SK-N-SH (cell line): ENCODE data around the gene ANO9. TPM values are rescaled to one million over a fixed set of nuclear protein-coding genes. Genes with fewer than 3 reads are reported as not detected.

Experiments
- CTCF ChIA-PET: fragments of 300-600, 350-600 bp; formaldehyde crosslinking; extraction: SDS; loops from one replicate; lab custom pipeline; 2021; lab: Yijun Ruan, JAX
- POLR2A ChIA-PET: fragments of 350-600 bp; sonication (Branson Sonifier 250); formaldehyde crosslinking; extraction: SDS; loops from one replicate; lab custom pipeline; 2020; ENCODE audit warnings: antibody characterized with exemption, inconsistent platforms; lab: Yijun Ruan, JAX
- DNase-seq: peaks from one replicate; pipeline ENCODE4 v3.0.0; 2012
- H2AFZ ChIP-seq: fragments of 200-600 bp; sonication (generic); 2 replicates; pipeline ENCODE4 v1.8.1; 2016; ENCODE audit warnings: antibody characterized with exemption, mild to moderate bottlenecking, low read depth
- H3F3A ChIP-seq: fragments of 200-600 bp; sonication (generic); replicated peaks from 2 replicates; pipeline ENCODE3; 2016; ENCODE audit warnings: antibody characterized with exemption, mild to moderate bottlenecking; ENCODE audit not compliant: insufficient read depth
- H3K27ac ChIP-seq, 2 experiments: fragments of 200-500 bp in 1 of 2; fragments of 200-600 bp in 1 of 2; sonication (Bioruptor generic) in 1 of 2; sonication (generic), shearing (Covaris generic) in 1 of 2; 2 replicates each; pipeline versions ENCODE4 v1.5.1 to v1.6.1; 2014 to 2016; ENCODE audit warnings: low read depth in 2 of 2, inconsistent platforms in 1 of 2, low read length in 1 of 2, mild to moderate bottlenecking in 1 of 2, mixed read lengths in 1 of 2
- H3K27me3 ChIP-seq: fragments of 200-600 bp; sonication (generic), shearing (Covaris generic); 2 replicates; pipeline ENCODE4 v1.6.1; 2016; ENCODE audit warnings: mixed run types; ENCODE audit not compliant: insufficient read depth
- H3K36me3 ChIP-seq, 2 experiments: fragments of 200-500 bp in 1 of 2; fragments of 200-600 bp in 1 of 2; sonication (Bioruptor generic) in 1 of 2; sonication (generic) in 1 of 2; replicated peaks in 1 of 2; 2 replicates each; pipeline versions ENCODE3 to v1.5.1; 2014 to 2016; ENCODE audit warnings: low read length in 1 of 2, mild to moderate bottlenecking in 1 of 2; ENCODE audit not compliant: insufficient read depth in 2 of 2, control insufficient read depth in 1 of 2
- H3K4me1 ChIP-seq, 2 experiments: fragments of 200-500 bp in 1 of 2; fragments of 200-600 bp in 1 of 2; sonication (Bioruptor generic) in 1 of 2; sonication (generic), shearing (Covaris generic) in 1 of 2; 2 replicates each; pipeline versions ENCODE4 v1.5.1 to v1.6.1; 2014 to 2016; ENCODE audit warnings: low read depth in 1 of 2, low read length in 1 of 2, mixed run types in 1 of 2; ENCODE audit not compliant: insufficient read depth in 2 of 2, control insufficient read depth in 1 of 2
- H3K4me2 ChIP-seq: fragments of 200-600 bp; sonication (generic), shearing (Covaris generic); 2 replicates; pipeline ENCODE4 v1.6.1; 2017; ENCODE audit warnings: mixed run types
- H3K4me3 ChIP-seq, 2 experiments: fragments of 200-500 bp in 1 of 2; fragments of 200-600 bp in 1 of 2; sonication (Bioruptor generic) in 1 of 2; sonication (generic), shearing (Covaris generic) in 1 of 2; 2 replicates each; pipeline versions ENCODE4 v1.5.1 to v1.8.1; 2014 to 2016; ENCODE audit warnings: low read depth in 2 of 2, inconsistent platforms in 1 of 2, low read length in 1 of 2, mild to moderate bottlenecking in 1 of 2, mixed read lengths in 1 of 2, moderate library complexity in 1 of 2
- H3K79me2 ChIP-seq: fragments of 200-600 bp; sonication (generic); 2 replicates; pipeline ENCODE4 v1.8.1; 2017; ENCODE audit warnings: mild to moderate bottlenecking; ENCODE audit not compliant: insufficient read depth
- H3K9ac ChIP-seq: fragments of 200-600 bp; sonication (generic); 2 replicates; pipeline ENCODE4 v1.6.1; 2017; ENCODE audit warnings: mixed run types
- H3K9me2 ChIP-seq: fragments of 200-600 bp; sonication (generic); 2 replicates; pipeline ENCODE4 v1.6.1; 2017; ENCODE audit warnings: mixed run types
- H3K9me3 ChIP-seq: fragments of 200-600 bp; sonication (generic); 2 replicates; pipeline ENCODE4 v1.6.1; 2017; ENCODE audit warnings: mixed run types, mild to moderate bottlenecking, moderate library complexity
- H4K20me1 ChIP-seq: fragments of 200-600 bp; sonication (generic); 2 replicates; pipeline ENCODE4 v1.6.1; 2017; ENCODE audit warnings: mild to moderate bottlenecking, mixed run types; ENCODE audit not compliant: insufficient read depth
- EP300 ChIP-seq, 2 experiments: IDR thresholded peaks; 2 replicates each; pipeline versions ENCODE4 v1.4.0 to v1.6.1; 2012; ENCODE audit warnings: borderline replicate concordance in 1 of 2, low read depth in 1 of 2, low read length in 1 of 2
- FOXJ3 ChIP-seq: sonication (generic); formaldehyde crosslinking; IDR thresholded peaks from 2 replicates; pipeline ENCODE4 v1.5.1; 2020; ENCODE audit warnings: mild to moderate bottlenecking, missing genetic modification reagents
- FOXM1 ChIP-seq: IDR thresholded peaks from 2 replicates; pipeline ENCODE4 v1.4.0; 2012; ENCODE audit warnings: low read depth, mild to moderate bottlenecking
- GABPA ChIP-seq: IDR thresholded peaks from 2 replicates; pipeline ENCODE4 v1.4.0; 2012; ENCODE audit warnings: low read depth, mild to moderate bottlenecking
- GATA2 ChIP-seq: sonication (generic); formaldehyde crosslinking; IDR thresholded peaks from 2 replicates; pipeline ENCODE4 v1.5.0; 2020; ENCODE audit warnings: mild to moderate bottlenecking, missing genetic modification reagents
- MEF2A ChIP-seq: IDR thresholded peaks from 2 replicates; pipeline ENCODE4 v1.4.0; 2012; ENCODE audit warnings: low read depth, borderline replicate concordance
- NFIC ChIP-seq: IDR thresholded peaks from 2 replicates; pipeline ENCODE4 v1.4.0; 2012; ENCODE audit warnings: borderline replicate concordance
- RAD21 ChIP-seq: IDR thresholded peaks from 2 replicates; pipeline ENCODE4 v1.6.1; 2012; ENCODE audit warnings: mild to moderate bottlenecking, low read length
- RXRA ChIP-seq: IDR thresholded peaks from 2 replicates; pipeline ENCODE4 v1.4.0; 2012; ENCODE audit warnings: low read depth, mild to moderate bottlenecking, borderline replicate concordance
- SIN3A ChIP-seq: IDR thresholded peaks from 2 replicates; pipeline ENCODE4 v1.6.1; 2012; ENCODE audit warnings: low read depth, mild to moderate bottlenecking, low read length, moderate library complexity, borderline replicate concordance
- SMC3 ChIP-seq: IDR thresholded peaks from 2 replicates; pipeline ENCODE4 v1.6.1; 2012; ENCODE audit warnings: low read depth, low read length, improper control_type of control experiment
- WGBS: methylation state at CpG from one replicate; pipeline ENCODE4 v1.1.6; 2017; ENCODE audit warnings: low lambda C conversion rate; 5-methylcytosine and 5-hydroxymethylcytosine counted together
- polyA plus RNA-seq, 3 experiments: library from polyadenylated mRNA; depleted of rRNA; stranded (reverse); fragments of >200 nt; gene quantifications; 2 replicates each; pipeline ENCODE4 v1.2.3, GENCODE V29; 2012
- TF ChIP-seq, protein P1 (sequence below): IDR thresholded peaks from 2 replicates; pipeline ENCODE4 v1.4.0; 2012; ENCODE audit warnings: low read depth
- TF ChIP-seq, protein P2 (sequence below): IDR thresholded peaks from 2 replicates; pipeline ENCODE4; 2012
- TF ChIP-seq, protein P3 (sequence below): IDR thresholded peaks from 2 replicates; pipeline ENCODE4 v1.4.0; 2012; ENCODE audit warnings: low read depth, borderline replicate concordance

Gene ANO9
- polyA plus RNA-seq, 1 of the 3 experiments (the other 2 are of a cell fraction), result 0.12 TPM

DNA sequence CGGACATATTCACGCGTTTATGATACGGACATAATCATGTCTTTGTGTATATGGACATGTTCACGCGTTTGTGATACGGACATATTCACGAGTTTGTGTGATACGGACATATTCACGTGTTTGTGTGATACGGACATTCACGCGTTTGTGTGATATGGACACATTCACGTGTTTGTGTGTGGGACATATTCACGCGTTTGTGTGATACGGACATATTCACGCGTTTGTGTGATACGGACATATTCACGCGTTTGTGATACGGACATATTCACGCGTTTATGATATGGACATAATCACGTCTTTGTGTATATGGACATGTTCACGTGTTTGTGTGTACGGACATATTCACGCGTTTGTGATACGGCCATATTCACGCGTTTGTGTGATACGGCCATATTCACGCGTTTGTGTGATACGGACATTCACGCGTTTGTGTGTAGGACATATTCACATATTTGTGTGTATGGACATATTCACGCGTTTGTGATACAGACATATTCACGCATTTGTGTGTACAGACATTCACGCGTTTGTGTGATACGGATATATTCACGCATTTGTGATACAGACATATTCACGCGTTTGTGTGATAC is 33.2 kb upstream of the ANO9 start:
- H3K36me3 ChIP-seq, result no peaks in the 10 kb centered on the region
- CTCF ChIA-PET, result no interaction called here
- no peaks in the 10 kb centered on the region for H3K9me3 ChIP-seq
- POLR2A ChIA-PET, result no interaction called here
- no peak overlapping the region for H3K9ac ChIP-seq
- no peaks in the 10 kb centered on the region for H4K20me1 ChIP-seq
- TF ChIP-seq FOXM1, result no peak
- H3K4me2 ChIP-seq, result no peak overlapping the region
- no peaks in the 10 kb centered on the region for H3K9me2 ChIP-seq
- no peaks in the 10 kb centered on the region; a peak in 1 of 4 replicates for H3K4me1 ChIP-seq
- H3K79me2 ChIP-seq, result 0 out of 2 replicates have a peak, but pooled peaks cover 14% of the 10 kb centered on the region
- no peak overlapping the region for H2AFZ ChIP-seq
- no peak overlapping the region for H3K4me3 ChIP-seq
- no peak overlapping the region for H3K27ac ChIP-seq
- 92% methylated on average over 48 of the region's 48 CpGs for WGBS
- no peaks in the 10 kb centered on the region for H3K27me3 ChIP-seq
- H3F3A ChIP-seq, result no peaks in the 10 kb centered on the region
- DNase-seq, result no peak

DNA sequence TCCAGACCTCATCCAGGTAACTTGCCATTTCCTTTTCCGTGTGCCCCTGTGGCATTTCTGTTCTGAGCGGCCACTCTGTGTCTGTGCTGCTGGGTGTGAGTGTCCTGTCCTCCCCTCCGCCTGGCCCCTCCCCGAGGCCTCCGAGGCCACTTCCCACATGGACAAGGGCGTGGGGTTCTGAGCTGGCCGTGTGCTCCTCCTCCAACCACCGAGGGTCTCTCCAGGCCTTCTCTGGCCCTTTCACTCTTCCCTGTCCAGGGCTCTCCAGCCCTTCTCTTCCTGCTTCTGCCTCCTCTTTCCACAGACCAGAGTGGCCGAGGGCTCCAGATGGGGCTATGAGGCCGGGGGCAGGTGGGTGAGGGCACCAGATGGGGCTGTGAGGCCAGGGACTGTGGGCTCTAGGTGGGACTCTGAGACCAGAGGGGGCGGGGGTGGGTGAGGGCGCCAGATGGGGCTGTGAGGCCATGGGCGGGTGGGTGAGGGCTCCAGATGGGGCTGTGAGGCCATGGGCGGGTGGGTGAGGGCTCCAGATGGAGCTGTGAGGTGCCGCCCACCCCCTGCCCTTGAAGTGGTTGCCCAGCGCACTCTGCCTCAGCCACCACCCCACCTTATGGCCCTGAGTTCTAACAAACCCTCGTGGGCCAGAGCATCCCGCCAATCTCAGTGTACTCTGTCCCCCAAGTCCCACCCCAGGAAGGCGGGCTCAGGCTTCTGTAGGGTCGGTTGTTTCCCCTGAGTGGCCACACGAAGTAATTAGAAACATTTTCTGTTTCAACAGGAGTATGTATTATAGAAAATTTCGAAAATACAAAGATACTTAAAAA is 32.4 kb upstream of the ANO9 start:
- H3K27ac ChIP-seq, result no peak overlapping the region
- no peak overlapping the region for H3K9ac ChIP-seq
- H3K27me3 ChIP-seq, result no peaks in the 10 kb centered on the region
- no peaks in the 10 kb centered on the region for H3K9me2 ChIP-seq
- H3K79me2 ChIP-seq, result 0 out of 2 replicates have a peak, but pooled peaks cover 14% of the 10 kb centered on the region
- peaks cover 0 to 3% of the 10 kb centered on the region in 2 experiments; a peak in 2 of 4 replicates for H3K4me1 ChIP-seq
- no peaks in the 10 kb centered on the region for H3K36me3 ChIP-seq
- H4K20me1 ChIP-seq, result no peaks in the 10 kb centered on the region
- ChIA-PET CTCF (interaction anchor here (1.0 to 1.2 kb wide), 2 partner anchors 23 to 26 kb away, joined by 3 to 4 read pairs; no protein-coding TSS in a partner anchor), POLR2A (no interaction called here)
- no peaks in the 10 kb centered on the region for H3K9me3 ChIP-seq
- no peak overlapping the region for H3K4me3 ChIP-seq
- H3F3A ChIP-seq, result no peaks in the 10 kb centered on the region
- TF ChIP-seq, protein P1, sequence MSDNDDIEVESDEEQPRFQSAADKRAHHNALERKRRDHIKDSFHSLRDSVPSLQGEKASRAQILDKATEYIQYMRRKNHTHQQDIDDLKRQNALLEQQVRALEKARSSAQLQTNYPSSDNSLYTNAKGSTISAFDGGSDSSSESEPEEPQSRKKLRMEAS, result no peak
- TF ChIP-seq NFIC, result no peak
- no peak for TF ChIP-seq MEF2A
- TF ChIP-seq, protein P2, sequence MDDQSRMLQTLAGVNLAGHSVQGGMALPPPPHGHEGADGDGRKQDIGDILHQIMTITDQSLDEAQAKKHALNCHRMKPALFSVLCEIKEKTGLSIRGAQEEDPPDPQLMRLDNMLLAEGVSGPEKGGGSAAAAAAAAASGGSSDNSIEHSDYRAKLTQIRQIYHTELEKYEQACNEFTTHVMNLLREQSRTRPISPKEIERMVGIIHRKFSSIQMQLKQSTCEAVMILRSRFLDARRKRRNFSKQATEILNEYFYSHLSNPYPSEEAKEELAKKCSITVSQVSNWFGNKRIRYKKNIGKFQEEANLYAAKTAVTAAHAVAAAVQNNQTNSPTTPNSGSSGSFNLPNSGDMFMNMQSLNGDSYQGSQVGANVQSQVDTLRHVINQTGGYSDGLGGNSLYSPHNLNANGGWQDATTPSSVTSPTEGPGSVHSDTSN, result no peak
- no peak for TF ChIP-seq EP300 (IDR thresholded peaks at IDR 0.05; ENCODE audit: borderline replicate concordance in 1 of 2, low read depth in 1 of 2, low read length in 1 of 2)
- TF ChIP-seq, protein P3, sequence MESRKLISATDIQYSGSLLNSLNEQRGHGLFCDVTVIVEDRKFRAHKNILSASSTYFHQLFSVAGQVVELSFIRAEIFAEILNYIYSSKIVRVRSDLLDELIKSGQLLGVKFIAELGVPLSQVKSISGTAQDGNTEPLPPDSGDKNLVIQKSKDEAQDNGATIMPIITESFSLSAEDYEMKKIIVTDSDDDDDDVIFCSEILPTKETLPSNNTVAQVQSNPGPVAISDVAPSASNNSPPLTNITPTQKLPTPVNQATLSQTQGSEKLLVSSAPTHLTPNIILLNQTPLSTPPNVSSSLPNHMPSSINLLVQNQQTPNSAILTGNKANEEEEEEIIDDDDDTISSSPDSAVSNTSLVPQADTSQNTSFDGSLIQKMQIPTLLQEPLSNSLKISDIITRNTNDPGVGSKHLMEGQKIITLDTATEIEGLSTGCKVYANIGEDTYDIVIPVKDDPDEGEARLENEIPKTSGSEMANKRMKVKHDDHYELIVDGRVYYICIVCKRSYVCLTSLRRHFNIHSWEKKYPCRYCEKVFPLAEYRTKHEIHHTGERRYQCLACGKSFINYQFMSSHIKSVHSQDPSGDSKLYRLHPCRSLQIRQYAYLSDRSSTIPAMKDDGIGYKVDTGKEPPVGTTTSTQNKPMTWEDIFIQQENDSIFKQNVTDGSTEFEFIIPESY, result no peak
- no peak for TF ChIP-seq GABPA
- TF ChIP-seq SMC3, result no peak
- TF ChIP-seq FOXJ3, result no peak
- TF ChIP-seq RXRA, result no peak
- no peak for TF ChIP-seq SIN3A
- TF ChIP-seq GATA2 (CRISPR knock-in tag), result no peak
- no peak for TF ChIP-seq RAD21
- no peak for DNase-seq
- 92% methylated on average over 21 of the region's 22 CpGs for WGBS
- H3K4me2 ChIP-seq, result no peak overlapping the region
- no peak overlapping the region for H2AFZ ChIP-seq
